OCI-LY7 (cell line): ENCODE results near the gene KCNT1.

ENCODE experiments used
- EZH2phosphoT487 ChIP-seq: fragments of 200-600 bp; sonication (generic); IDR thresholded peaks from 2 replicates; pipeline ENCODE4 v1.6.1; 2018; ENCODE audit warnings: low read depth, borderline replicate concordance, mild to moderate bottlenecking, mixed run types, antibody characterized with exemption, low read length, moderate library complexity, mixed read lengths
- TF ChIP-seq, protein P1 (sequence below): fragments of 200-600 bp; sonication (generic); conservative IDR thresholded peaks from 2 replicates; pipeline ENCODE4 v1.5.1; 2014; ENCODE audit warnings: mild to moderate bottlenecking, antibody characterized with exemption, low read length, moderate library complexity, mixed read lengths

DNA sequence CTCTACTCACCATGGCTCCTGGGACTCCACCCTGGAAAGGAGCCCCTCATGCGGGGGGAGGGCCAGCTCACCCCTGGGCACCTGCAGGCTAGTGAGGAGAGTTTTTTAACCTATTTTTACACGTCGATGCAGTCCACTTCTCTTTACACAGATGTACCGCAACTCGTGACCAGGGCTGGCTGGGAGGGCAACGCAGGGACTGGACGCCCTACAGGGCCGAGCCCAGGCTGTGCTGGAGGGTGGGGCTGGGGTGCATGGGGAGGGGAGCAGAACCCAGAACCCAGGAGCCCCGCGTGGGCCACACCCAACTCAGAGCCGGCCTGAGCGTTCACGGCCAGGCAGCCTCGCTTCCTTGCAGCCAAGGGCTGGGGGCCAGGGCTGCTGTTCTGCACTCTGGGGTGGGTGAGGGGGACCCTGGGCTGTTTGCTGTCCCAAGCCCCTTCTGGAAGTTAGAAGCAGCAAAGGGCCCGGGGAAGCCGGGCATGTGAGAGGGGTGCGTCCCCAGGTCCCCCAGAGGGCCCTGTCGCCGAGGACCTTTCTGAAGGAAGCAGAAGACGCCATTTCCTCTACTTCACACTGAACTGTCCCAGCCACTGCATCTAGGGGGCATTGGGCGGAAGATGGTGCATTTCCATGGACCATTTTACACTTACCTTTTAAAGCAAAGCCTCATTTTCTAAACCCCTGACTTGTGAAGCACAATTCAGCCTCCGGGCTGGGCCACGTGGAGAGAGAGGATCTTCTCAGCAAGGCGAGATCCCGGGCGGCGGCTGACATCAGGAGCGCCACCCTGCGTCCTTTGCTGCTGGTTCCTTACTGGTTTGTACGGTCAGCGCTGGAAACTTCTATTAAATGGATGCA lies 90.5 kb downstream of the KCNT1 start:
- TF ChIP-seq, protein P1, sequence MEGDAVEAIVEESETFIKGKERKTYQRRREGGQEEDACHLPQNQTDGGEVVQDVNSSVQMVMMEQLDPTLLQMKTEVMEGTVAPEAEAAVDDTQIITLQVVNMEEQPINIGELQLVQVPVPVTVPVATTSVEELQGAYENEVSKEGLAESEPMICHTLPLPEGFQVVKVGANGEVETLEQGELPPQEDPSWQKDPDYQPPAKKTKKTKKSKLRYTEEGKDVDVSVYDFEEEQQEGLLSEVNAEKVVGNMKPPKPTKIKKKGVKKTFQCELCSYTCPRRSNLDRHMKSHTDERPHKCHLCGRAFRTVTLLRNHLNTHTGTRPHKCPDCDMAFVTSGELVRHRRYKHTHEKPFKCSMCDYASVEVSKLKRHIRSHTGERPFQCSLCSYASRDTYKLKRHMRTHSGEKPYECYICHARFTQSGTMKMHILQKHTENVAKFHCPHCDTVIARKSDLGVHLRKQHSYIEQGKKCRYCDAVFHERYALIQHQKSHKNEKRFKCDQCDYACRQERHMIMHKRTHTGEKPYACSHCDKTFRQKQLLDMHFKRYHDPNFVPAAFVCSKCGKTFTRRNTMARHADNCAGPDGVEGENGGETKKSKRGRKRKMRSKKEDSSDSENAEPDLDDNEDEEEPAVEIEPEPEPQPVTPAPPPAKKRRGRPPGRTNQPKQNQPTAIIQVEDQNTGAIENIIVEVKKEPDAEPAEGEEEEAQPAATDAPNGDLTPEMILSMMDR: no peak
- no peak for TF ChIP-seq EZH2phosphoT487
